OCI-LY1 (cell line): ENCODE data around the gene IFIT1B.
"Not testable (repeated sequence)": the region's sequence is repeated elsewhere in the genome, so short reads cannot be mapped to it uniquely, and the experiment has no call there.

Experiments used
- H2AFZ ChIP-seq: fragments of 200-600 bp; sonication (generic), shearing (Covaris generic); 2 replicates; pipeline ENCODE4 v1.6.0; 2014; ENCODE audit warnings: antibody characterized with exemption, mild to moderate bottlenecking, low read length
- H3F3A ChIP-seq: fragments of 200-600 bp; sonication (generic), shearing (Covaris generic); 2 replicates; pipeline ENCODE4 v1.6.0; 2014; ENCODE audit warnings: mild to moderate bottlenecking, antibody characterized with exemption, low read length, moderate library complexity; ENCODE audit not compliant: insufficient read depth
- H3K27ac ChIP-seq: fragments of 200-600 bp; sonication (generic); 2 replicates; pipeline ENCODE4 v1.5.1; 2014; ENCODE audit warnings: low read length, mixed run types, mild to moderate bottlenecking, low read depth; ENCODE audit not compliant: poor library complexity, severe bottlenecking
- H3K27me3 ChIP-seq: fragments of 200-600 bp; sonication (generic); 2 replicates; pipeline ENCODE4 v1.6.0; 2014; ENCODE audit warnings: antibody characterized with exemption, mild to moderate bottlenecking, low read length, moderate library complexity; ENCODE audit not compliant: insufficient read depth
- H3K36me3 ChIP-seq: fragments of 200-600 bp; sonication (generic); 2 replicates; pipeline ENCODE4 v1.6.1; 2014; ENCODE audit warnings: mild to moderate bottlenecking, antibody characterized with exemption, low read length, moderate library complexity, mixed read lengths; ENCODE audit not compliant: insufficient read depth
- H3K4me1 ChIP-seq: fragments of 200-600 bp; sonication (generic); 2 replicates; pipeline ENCODE4 v1.5.1; 2014; ENCODE audit warnings: mild to moderate bottlenecking, low read length, moderate library complexity; ENCODE audit not compliant: insufficient read depth, severe bottlenecking
- H3K4me2 ChIP-seq: fragments of 200-600 bp; sonication (generic), shearing (Covaris generic); 2 replicates; pipeline ENCODE4 v1.6.1; 2014; ENCODE audit warnings: low read length
- H3K4me3 ChIP-seq: fragments of 200-600 bp; sonication (generic); 2 replicates; pipeline ENCODE4 v1.5.1; 2014; ENCODE audit warnings: low read length, low read depth, mild to moderate bottlenecking, mixed read lengths; ENCODE audit not compliant: poor library complexity, severe bottlenecking
- H3K79me2 ChIP-seq: fragments of 200-600 bp; shearing (Covaris generic); 2 replicates; pipeline ENCODE4 v1.6.1; 2016; ENCODE audit warnings: mixed run types, low read length, mixed read lengths; ENCODE audit not compliant: insufficient read depth
- H3K9ac ChIP-seq: fragments of 200-600 bp; sonication (generic), shearing (Covaris generic); 2 replicates; pipeline ENCODE4 v1.6.1; 2014; ENCODE audit warnings: mild to moderate bottlenecking, low read length, mixed read lengths
- H3K9me2 ChIP-seq: fragments of 200-600 bp; sonication (generic), shearing (Covaris generic); 2 replicates; pipeline ENCODE4 v1.6.1; 2014; ENCODE audit warnings: low read depth, mild to moderate bottlenecking, low read length, mixed read lengths
- H3K9me3 ChIP-seq: fragments of 200-600 bp; shearing (Covaris generic); 2 replicates; pipeline ENCODE4 v1.6.1; 2014; ENCODE audit warnings: low read length, mixed read lengths
- H4K20me1 ChIP-seq: fragments of 200-600 bp; sonication (generic), shearing (Covaris generic); 2 replicates; pipeline ENCODE4 v1.6.0; 2016; ENCODE audit warnings: mild to moderate bottlenecking, low read length; ENCODE audit not compliant: insufficient read depth
- CTCF ChIP-seq: fragments of 200-600 bp; sonication (generic), shearing (Covaris generic); IDR thresholded peaks from 2 replicates; pipeline ENCODE4 v1.5.1; 2017; ENCODE audit warnings: mild to moderate bottlenecking, antibody characterized with exemption, low read length, moderate library complexity, mixed read lengths
- EZH2 ChIP-seq: fragments of 200-600 bp; sonication (generic), shearing (Covaris generic); IDR thresholded peaks from 2 replicates; pipeline ENCODE4 v1.8.0; 2017; ENCODE audit warnings: borderline replicate concordance, mixed run types, mild to moderate bottlenecking, antibody characterized with exemption, low read length, moderate library complexity, mixed read lengths

The IFIT1B gene

GRCh38 chr10:89330537-89331212 is 47.2 kb upstream of the IFIT1B start:
- Histone ChIP-seq H3K4me1 (no peaks in the 10 kb centered on the region), H3F3A (no peaks in the 10 kb centered on the region), H3K4me3 (no peak overlapping the region), H2AFZ (no peak overlapping the region), H3K9ac (no peak overlapping the region), H3K36me3 (no peaks in the 10 kb centered on the region), H3K9me2 (no peaks in the 10 kb centered on the region), H3K27me3 (no peaks in the 10 kb centered on the region), H4K20me1 (no peaks in the 10 kb centered on the region), H3K27ac (no peak overlapping the region), H3K4me2 (no peak overlapping the region), H3K79me2 (no peaks in the 10 kb centered on the region), H3K9me3 (no peaks in the 10 kb centered on the region)
- TF ChIP-seq EZH2 (no peak), CTCF (no peak)

GRCh38 chr10:89331487-89332122 is 46.3 kb upstream of the IFIT1B start:
- H2AFZ ChIP-seq, H3K9me2 ChIP-seq, H3K4me1 ChIP-seq, H3K9me3 ChIP-seq, H3K27me3 ChIP-seq, H3K27ac ChIP-seq, H3K4me3 ChIP-seq, H3K79me2 ChIP-seq, H3K36me3 ChIP-seq, H3K9ac ChIP-seq, H4K20me1 ChIP-seq, H3F3A ChIP-seq, H3K4me2 ChIP-seq: not testable (repeated sequence)

GRCh38 chr10:89332123-89332633 is 45.7 kb upstream of the IFIT1B start:
- Histone ChIP-seq H3K36me3 (no peaks in the 10 kb centered on the region), H4K20me1 (no peaks in the 10 kb centered on the region), H3F3A (no peaks in the 10 kb centered on the region), H3K4me2 (no peak overlapping the region), H3K9me2 (no peaks in the 10 kb centered on the region), H3K27ac (no peak overlapping the region), H3K4me1 (no peaks in the 10 kb centered on the region), H2AFZ (no peak overlapping the region), H3K9ac (no peak overlapping the region), H3K4me3 (no peak overlapping the region), H3K79me2 (no peaks in the 10 kb centered on the region), H3K9me3 (no peaks in the 10 kb centered on the region), H3K27me3 (no peaks in the 10 kb centered on the region)
- TF ChIP-seq EZH2 (no peak), CTCF (no peak)
